Heart left ventricle (tissue), 13 donors: ENCODE data around the gene CSNK2A3.

Source experiments
- POLR2A ChIP-seq, 2 donors: fragments of 450-650 bp; IDR thresholded peaks; one replicate each; pipeline ENCODE4 v1.6.1; 2017; ENCODE audit warnings: antibody characterized with exemption in 2 of 2, mild to moderate bottlenecking in 2 of 2, moderate library complexity in 2 of 2
- TF ChIP-seq, protein P1 (sequence below), 12 donors: fragments of 200-600 bp; sonication (generic) in 4 of 12; IDR thresholded peaks; one replicate each; pipeline versions ENCODE4 v1.5.0 to v1.8.0; 2018 to 2022; ENCODE audit warnings: antibody characterized with exemption in 12 of 12, mild to moderate bottlenecking in 5 of 12
- donor health status: ischemic (EF 13 %, LVEDD 7.1; RV severe dilation, severe dysfunction).
- donor health status: DM: no; HTN: yes; CAD: no.
- donor health status: DM: no; HTN: no; CAD: no.
- donor health status: ischemic (EF 25% LVEDD 6.9; RV normal size, moderate dysfunction).
- donor health status: ischemic (EF 25% LVEDD 5.7; RV mildly dilated, moderate dysfunction).
- donor health status: ischemic (EF 35%, LVEDD 5.7; RV mildly dilated, moderate dysfunction).
- donor health status: nonischemic (EF 11% LVEDD 7.7; RV severe dilation, severe dysfunction).
- donor health status: DM: yes; HTN: yes; CAD: no.
- donor health status: PGD.
- donor health status: ischemic (EF 29% LVEDD 5.4; RV normal size, mild dysfunction).
- donor health status: nonischemic (EF 23%, LVEDD 6.1; RV moderate dilation, normal function).

DNA sequence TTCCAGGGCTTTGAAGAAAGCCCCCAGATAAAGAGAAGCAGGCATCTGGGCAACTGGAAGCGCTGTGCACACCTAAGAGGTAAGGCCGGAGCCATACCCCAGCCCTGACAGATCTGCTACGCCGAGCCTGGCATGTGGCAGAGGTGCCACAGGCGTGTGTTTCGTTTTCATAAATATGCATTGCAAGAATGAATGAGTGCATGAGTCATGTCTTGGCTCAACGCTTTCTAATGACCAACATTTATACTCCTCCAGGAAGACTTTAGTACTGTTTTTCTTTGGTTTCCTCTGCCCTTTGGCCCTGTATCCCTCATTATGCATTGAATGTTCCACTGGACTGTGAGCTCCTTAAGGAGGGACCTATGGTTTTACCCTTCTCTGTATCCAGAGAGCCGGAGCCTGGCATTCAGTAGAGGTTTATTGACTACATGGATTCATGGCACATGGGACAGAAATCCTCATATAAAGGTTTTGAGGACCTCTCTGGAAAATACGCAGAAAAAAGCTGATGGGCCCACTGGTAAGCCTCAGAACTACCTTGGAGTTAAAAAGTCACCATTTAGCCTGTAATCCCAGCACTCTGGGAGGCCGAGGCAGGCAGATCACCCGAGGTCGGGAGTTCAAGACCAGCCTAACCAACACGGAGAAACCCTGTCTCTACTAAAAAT is 38.9 kb upstream of the CSNK2A3 start:
- TF ChIP-seq, protein P1, sequence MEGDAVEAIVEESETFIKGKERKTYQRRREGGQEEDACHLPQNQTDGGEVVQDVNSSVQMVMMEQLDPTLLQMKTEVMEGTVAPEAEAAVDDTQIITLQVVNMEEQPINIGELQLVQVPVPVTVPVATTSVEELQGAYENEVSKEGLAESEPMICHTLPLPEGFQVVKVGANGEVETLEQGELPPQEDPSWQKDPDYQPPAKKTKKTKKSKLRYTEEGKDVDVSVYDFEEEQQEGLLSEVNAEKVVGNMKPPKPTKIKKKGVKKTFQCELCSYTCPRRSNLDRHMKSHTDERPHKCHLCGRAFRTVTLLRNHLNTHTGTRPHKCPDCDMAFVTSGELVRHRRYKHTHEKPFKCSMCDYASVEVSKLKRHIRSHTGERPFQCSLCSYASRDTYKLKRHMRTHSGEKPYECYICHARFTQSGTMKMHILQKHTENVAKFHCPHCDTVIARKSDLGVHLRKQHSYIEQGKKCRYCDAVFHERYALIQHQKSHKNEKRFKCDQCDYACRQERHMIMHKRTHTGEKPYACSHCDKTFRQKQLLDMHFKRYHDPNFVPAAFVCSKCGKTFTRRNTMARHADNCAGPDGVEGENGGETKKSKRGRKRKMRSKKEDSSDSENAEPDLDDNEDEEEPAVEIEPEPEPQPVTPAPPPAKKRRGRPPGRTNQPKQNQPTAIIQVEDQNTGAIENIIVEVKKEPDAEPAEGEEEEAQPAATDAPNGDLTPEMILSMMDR (IDR thresholded peaks at IDR 0.05): no peak
- no peak for TF ChIP-seq POLR2A (IDR thresholded peaks at IDR 0.05)
